ENCODE results near the gene STON1. TPM values are rescaled to one million over a fixed set of nuclear protein-coding genes. Genes with fewer than 3 reads are reported as not detected.

STON1 gene
- polyA plus RNA-seq, 1 donor from 2014 or later, result 2.8 TPM

- no peaks in the 10 kb centered on the region for H3K9me3 ChIP-seq (ENCODE audit: low read length)
- TF ChIP-seq REST (IDR thresholded peaks at IDR 0.05; ENCODE audit: borderline replicate concordance) (no peak), RAD21 (conservative IDR thresholded peaks at IDR 0.05) (no peak)
- H3K27ac ChIP-seq (ENCODE audit: low read length), result no peak overlapping the region
- H3K36me3 ChIP-seq (ENCODE audit: insufficient read depth, low read length), result peaks cover 10% of the 10 kb centered on the region
- H3K4me3 ChIP-seq (ENCODE audit: low read length), result no peak overlapping the region
- no peak overlapping the region for H3K4me2 ChIP-seq (ENCODE audit: low read length)
- H3K9ac ChIP-seq (ENCODE audit: low read length), result no peak overlapping the region
- H4K20me1 ChIP-seq (ENCODE audit: insufficient read depth), result no peaks in the 10 kb centered on the region
- no peaks in the 10 kb centered on the region for H3K27me3 ChIP-seq (ENCODE audit: insufficient read depth, low read depth, low read length)
- no peaks in the 10 kb centered on the region for H3F3A ChIP-seq (ENCODE audit: insufficient read depth, low read length, poor library complexity, severe bottlenecking)
- H3K79me2 ChIP-seq (replicated peaks; ENCODE audit: insufficient read depth, low read length), result no peaks in the 10 kb centered on the region
- H2AFZ ChIP-seq (ENCODE audit: low read depth, low read length), result no peak overlapping the region
- no peaks in the 10 kb centered on the region for H3K9me2 ChIP-seq (ENCODE audit: insufficient read depth, low read length)
Measured at GRCh38 chr2:48488545-48488944, 41.4 kb upstream of the STON1 start.

DNA sequence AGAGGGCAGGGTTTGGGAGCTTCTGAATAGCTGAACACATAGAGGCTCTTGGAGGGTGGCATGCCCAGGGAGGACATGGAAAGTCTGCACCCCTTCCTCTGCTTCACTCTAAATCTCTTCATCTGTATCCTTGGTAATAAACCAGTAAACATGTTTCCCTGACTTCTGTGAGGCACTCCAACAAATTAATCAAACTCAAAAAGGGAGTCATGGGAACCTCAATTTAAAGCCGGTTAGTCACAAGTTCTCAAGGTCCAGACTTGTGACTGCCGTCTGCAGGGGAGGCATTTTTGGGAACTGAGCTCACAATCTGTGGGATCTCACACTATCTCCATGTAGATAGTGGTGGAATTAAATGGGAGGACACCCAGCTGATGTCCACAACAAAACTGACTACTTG lies 33.1 kb upstream of the STON1 start:
- H3K36me3 ChIP-seq (ENCODE audit: insufficient read depth, low read length), result peaks cover 9% of the 10 kb centered on the region
- H3K9me3 ChIP-seq (ENCODE audit: low read length), result no peaks in the 10 kb centered on the region
- H3K27me3 ChIP-seq (ENCODE audit: insufficient read depth, low read depth, low read length), result no peaks in the 10 kb centered on the region
- no peaks in the 10 kb centered on the region for H3F3A ChIP-seq (ENCODE audit: insufficient read depth, low read length, poor library complexity, severe bottlenecking)
- no peak overlapping the region for H2AFZ ChIP-seq (ENCODE audit: low read depth, low read length)
- no peaks in the 10 kb centered on the region for H4K20me1 ChIP-seq (ENCODE audit: insufficient read depth)
- no peak overlapping the region for H3K4me3 ChIP-seq (ENCODE audit: low read length)
- H3K79me2 ChIP-seq (replicated peaks; ENCODE audit: insufficient read depth, low read length), result no peaks in the 10 kb centered on the region
- no peak overlapping the region for H3K9ac ChIP-seq (ENCODE audit: low read length)
- no peaks in the 10 kb centered on the region for H3K9me2 ChIP-seq (ENCODE audit: insufficient read depth, low read length)
- TF ChIP-seq SMC3 (conservative IDR thresholded peaks at IDR 0.05; ENCODE audit: poor library complexity), result no peak
- no peak overlapping the region for H3K4me2 ChIP-seq (ENCODE audit: low read length)
- H3K27ac ChIP-seq (ENCODE audit: low read length), result no peak overlapping the region

GRCh38 chr2:48504647-48505327 lies 25.2 kb upstream of the STON1 start:
- Histone ChIP-seq H4K20me1 (ENCODE audit: insufficient read depth) (no peaks in the 10 kb centered on the region), H3K9me2 (ENCODE audit: insufficient read depth, low read length) (no peaks in the 10 kb centered on the region), H3F3A (ENCODE audit: insufficient read depth, low read length, poor library complexity, severe bottlenecking) (no peaks in the 10 kb centered on the region), H3K36me3 (ENCODE audit: insufficient read depth, low read length) (peaks cover 20% of the 10 kb centered on the region), H3K27me3 (ENCODE audit: insufficient read depth, low read depth, low read length) (no peaks in the 10 kb centered on the region), H3K9ac (ENCODE audit: low read length) (no peak overlapping the region), H3K4me2 (ENCODE audit: low read length) (no peak overlapping the region), H3K79me2 (replicated peaks; ENCODE audit: insufficient read depth, low read length) (no peaks in the 10 kb centered on the region), H3K4me3 (ENCODE audit: low read length) (no peak overlapping the region), H3K27ac (ENCODE audit: low read length) (no peak overlapping the region), H2AFZ (ENCODE audit: low read depth, low read length) (no peak overlapping the region), H3K9me3 (ENCODE audit: low read length) (no peaks in the 10 kb centered on the region)
- no peak for TF ChIP-seq EP300 (conservative IDR thresholded peaks at IDR 0.05; ENCODE audit: poor library complexity, severe bottlenecking)
- TF ChIP-seq REST (IDR thresholded peaks at IDR 0.05; ENCODE audit: borderline replicate concordance), result no peak
- no peak for TF ChIP-seq MXI1 (conservative IDR thresholded peaks at IDR 0.05; ENCODE audit: poor library complexity, severe bottlenecking)
- no peak for TF ChIP-seq POLR2AphosphoS5 (IDR thresholded peaks at IDR 0.05)

All from neural cell (in vitro differentiated cells).